ENCODE data around the gene VPREB1.
"Not testable (repeated sequence)": the region's sequence is repeated elsewhere in the genome, so short reads cannot be mapped to it uniquely, and the experiment has no call there.

VPREB1 gene, protein sequence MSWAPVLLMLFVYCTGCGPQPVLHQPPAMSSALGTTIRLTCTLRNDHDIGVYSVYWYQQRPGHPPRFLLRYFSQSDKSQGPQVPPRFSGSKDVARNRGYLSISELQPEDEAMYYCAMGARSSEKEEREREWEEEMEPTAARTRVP

DNA sequence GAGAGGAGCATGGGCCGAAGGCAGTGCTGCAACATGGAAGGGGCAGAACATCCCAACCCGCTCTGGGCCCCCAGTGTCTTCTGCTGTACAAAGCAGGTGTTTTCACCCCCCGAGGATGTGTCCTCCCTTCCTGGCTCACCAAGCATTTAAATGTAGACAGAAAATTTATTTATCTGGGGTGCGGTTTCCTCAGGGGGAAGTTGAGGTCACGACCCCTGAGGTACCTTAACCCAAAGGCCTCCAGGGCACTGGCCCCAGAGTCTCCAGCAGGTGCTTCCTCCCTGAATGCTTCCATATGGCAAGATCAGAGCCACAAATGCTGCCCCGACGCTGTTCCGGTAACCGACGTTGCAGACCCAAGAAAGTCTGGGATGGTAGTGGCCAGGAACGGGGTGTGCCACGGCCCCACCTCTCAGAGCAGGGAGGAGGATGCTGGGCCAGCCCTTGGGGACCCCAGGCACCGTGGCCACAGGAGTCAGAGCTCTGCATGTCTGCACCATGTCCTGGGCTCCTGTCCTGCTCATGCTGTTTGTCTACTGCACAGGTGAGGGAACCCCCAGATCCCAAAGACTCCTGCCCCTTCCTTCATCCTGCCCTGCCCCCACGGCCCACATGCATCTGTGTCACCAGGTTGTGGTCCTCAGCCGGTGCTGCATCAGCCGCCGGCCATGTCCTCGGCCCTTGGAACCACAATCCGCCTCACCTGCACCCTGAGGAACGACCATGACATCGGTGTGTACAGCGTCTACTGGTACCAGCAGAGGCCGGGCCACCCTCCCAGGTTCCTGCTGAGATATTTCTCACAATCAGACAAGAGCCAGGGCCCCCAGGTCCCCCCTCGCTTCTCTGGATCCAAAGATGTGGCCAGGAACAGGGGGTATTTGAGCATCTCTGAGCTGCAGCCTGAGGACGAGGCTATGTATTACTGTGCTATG lies at the start of gene VPREB1:
VPREB1 (plus strand) TSS at position 471 of the 935 bp plus-strand sequence; CDS start at position 499, 28 bp downstream.
- no peak for DNase-seq (ENCODE audit: low read depth, low spot score)

GRCh38 chr22:22194931-22195264 lies 49.7 kb upstream of the VPREB1 start:
- no peak for DNase-seq (ENCODE audit: low read depth, low spot score)

- peak; percentile 68 for DNase-seq (ENCODE audit: low read depth, low spot score)
Observed at GRCh38 chr22:22195265-22196017, 49.1 kb upstream of the VPREB1 start.

GRCh38 chr22:22196018-22196533 lies 48.5 kb upstream of the VPREB1 start:
- DNase-seq (ENCODE audit: low read depth, low spot score), result no peak

DNA sequence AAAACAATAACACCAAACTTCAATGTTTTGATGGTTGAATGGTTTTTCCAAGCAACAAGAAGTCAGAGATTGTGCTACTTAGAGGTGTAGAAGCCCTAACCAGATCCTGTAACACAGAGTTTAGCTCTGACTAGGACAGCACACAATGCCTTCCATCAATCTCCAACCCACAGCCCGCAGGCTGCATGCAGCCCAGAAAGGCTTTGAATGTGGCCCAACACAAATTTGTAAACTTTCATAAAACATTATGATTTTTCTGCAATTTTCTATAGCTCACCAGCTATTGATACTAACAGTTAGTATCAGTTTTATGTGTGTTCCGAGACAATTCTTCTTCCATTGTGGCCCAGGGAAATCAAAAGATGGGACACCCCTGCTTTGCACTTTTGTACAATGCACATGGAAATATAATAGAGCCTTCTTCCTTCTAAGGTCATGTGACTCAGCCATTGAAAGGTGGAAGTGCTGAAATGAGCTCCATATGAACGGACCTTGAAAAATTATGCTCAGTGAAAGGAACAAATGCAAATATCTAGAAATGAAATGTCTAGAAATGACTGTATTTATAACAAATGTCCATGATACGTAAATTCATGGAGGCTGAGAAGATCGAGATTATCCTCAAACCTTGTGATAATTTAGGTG lies 47.6 kb upstream of the VPREB1 start:
- DNase-seq (ENCODE audit: low read depth, low spot score), result no peak

DNA sequence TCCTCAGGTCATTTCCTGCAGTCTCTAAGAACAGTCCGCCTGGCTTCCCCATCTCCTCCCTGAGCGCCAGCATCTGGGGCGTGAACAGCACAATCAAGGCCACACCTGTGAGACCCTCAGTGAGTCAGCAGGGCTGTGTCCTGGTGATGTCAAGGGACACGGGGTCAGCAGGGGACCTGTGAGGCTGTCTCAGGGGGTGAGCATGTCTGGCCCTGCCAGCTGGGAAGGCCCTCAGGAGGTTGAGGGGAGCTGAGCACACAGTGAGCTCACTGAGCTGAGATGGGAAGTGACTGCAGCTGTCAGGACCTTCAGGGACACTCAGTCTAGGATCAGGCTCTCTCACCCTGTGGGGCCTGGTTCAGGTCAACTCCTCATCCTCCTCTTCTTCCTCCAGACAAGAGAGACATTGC lies 46.6 kb upstream of the VPREB1 start:
- DNase-seq (ENCODE audit: low read depth, low spot score), result no peak

- DNase-seq (ENCODE audit: low read depth, low spot score), result no peak
Observed at GRCh38 chr22:22198751-22199150, 45.8 kb upstream of the VPREB1 start.

DNA sequence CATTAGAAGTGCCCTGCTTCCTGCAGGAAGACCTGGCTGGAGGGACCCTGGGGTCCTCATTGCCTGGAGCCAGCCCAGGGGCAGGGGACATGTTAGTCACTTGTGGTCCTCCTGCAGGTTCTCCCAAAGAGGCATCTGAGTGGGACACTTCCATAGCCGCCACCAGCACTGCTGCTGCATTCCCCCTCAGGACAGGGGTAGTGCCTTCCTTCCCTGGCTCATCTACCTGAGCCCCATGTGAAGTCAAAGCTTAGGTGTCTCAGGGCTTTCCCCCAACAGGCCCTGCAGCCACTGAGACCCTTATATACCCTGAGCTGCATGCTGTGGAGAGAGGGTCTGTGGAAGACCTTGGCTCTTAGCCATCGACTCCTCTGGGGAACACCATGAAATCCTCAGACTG lies 45.0 kb upstream of the VPREB1 start:
- no peak for DNase-seq (ENCODE audit: low read depth, low spot score)

DNA sequence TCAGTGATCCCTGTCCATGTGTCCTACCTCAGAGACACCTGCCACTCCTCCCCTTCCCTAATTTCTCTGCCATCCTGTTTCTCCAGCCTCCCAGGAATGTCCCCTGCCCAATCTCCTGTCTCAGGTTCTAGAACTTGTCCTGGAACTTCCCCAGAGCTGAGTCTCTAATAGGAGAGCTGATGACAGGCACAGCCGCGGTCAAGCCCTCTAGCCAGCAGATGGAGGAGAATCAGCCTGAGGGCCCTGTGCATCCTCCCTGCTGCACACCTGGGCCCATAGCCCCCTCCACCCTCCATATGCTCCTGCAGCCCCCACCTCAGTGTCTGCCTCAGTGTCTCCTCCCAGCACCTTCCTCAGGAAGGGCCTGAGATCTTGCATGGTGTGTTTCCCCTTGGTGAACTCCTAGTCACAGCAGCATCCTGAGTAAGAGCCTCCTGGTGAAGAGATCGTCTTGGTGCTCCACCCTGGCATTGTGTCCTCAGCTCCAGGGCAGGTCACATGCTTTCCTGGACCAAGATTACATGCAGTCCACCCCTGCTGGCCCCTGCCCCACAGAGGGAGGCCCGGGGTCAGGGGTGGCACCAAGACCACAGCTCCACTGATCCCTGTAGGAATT lies 43.9 kb upstream of the VPREB1 start:
- no peak for DNase-seq (ENCODE audit: low read depth, low spot score)

GRCh38 chr22:22201185-22201929 lies 43.2 kb upstream of the VPREB1 start:
- no peak for DNase-seq (ENCODE audit: low read depth, low spot score)

DNA sequence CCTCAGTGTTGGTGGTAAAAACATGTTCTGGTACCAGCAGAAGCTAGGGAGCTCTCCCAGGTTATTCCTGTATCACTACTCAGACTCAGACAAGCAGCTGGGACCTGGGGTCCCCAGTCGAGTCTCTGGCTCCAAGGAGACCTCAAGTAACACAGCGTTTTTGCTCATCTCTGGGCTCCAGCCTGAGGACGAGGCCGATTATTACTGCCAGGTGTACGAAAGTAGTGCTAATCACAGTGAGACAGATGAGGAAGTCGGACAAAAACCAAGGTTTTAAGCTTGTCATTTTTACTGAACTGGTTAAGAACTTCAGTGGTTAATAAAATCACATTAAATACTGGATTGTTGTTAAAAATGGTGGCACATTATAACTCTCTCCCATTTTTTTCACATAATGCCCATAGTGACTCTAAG lies 42.6 kb upstream of the VPREB1 start:
- DNase-seq (ENCODE audit: low read depth, low spot score), result no peak

- no peak for DNase-seq (ENCODE audit: low read depth, low spot score)
Observed at GRCh38 chr22:22203048-22203971, 41.3 kb upstream of the VPREB1 start.

DNA sequence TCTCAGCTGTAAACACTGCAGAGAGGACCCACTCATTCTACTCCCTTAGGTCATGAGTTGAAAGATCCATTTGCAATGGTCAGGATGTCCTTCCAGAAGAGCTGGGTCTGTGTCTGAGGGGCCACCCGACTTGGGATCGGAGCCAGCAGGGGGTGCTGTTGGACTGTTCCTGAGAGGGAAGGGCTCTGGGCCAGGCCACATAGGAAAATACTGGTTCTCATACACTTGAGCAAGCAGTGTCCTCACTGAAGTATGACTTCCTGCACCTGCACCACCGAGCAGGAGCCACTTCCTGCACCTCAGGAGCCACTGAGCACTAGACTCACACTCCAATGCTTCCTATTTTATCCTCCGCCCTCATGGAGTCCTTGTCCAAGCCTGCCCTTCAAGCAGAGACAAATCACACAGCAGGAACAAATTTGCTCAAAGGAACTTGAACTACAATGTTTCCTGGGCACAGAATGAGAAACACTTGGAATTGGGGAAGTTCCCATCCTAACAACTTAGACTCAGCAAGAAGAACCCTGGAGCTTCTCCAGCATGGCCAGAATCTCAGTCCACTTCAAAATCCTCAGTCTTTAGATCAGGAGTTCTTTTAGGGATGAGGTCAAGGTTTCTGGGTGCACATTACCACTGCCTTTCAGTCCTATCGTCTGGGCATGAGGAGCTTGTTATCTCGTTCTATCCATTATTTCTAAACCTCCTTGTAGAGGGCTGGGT lies 36.6 kb upstream of the VPREB1 start:
- DNase-seq (ENCODE audit: low read depth, low spot score), result peak; percentile 47

DNA sequence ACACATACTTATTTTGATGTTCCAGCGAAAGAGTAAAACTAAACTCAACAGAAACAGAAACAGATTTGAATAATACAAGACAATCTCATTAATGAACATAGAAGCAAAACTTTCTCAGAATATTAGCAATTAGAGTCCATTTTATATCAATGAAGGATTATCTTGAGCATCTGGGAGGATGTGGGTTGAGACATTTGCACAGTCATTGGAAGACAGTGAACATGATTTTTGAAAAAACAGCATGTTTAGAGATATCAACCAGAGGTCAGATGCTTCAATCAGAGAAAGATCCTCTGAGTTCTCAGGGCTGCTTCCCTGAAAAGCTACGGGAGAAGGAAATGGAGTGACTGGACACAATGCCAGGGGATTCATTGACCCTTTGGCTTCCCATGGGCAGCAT lies 35.9 kb upstream of the VPREB1 start:
- no peak for DNase-seq (ENCODE audit: low read depth, low spot score)

GRCh38 chr22:22209080-22209640 lies 35.4 kb upstream of the VPREB1 start:
- DNase-seq (ENCODE audit: low read depth, low spot score), result not testable (repeated sequence)

DNA sequence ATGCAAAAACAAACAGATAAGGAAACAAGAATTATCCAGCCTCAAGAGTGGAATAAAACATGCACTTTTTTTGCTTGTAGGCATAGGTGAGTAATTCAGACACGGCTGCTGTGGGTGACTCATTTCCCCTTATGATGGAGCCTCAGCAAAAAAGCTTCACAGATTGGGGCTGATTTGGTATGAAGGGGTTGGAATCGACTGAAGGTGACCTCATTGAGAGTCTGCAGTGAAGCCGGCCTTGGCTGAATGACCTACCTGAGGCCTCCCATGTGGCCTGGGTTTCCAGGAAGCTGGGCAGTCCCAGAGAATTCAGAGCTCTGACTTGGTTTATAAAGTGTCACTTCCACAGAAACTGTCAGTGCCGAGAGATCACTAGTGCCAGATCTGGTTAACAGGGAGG lies 34.2 kb upstream of the VPREB1 start:
- peak; percentile 30 for DNase-seq (ENCODE audit: low read depth, low spot score)

- DNase-seq (ENCODE audit: low read depth, low spot score), result no peak
Observed at GRCh38 chr22:22210889-22211833, 33.4 kb upstream of the VPREB1 start.
